ENCODE results near the gene CD86.

Gene CD86

DNA sequence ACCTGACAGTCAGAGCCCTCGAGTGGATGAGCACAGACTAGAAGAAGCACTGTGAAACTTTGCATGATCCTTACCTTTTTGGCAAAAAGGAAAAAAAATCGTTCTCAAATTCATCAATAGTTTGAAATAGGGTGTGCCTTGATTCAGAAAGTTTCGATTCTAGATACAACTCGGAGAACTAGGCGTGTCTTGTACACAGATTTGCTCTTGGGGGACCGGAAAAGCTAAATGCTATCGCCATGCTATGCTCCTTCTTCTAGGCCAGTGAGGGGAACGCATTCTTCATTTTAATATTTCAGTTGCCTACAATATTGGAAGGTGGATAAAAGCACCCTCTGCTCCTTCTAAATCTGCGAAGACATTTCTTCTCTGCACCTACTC is 25.0 kb downstream of the CD86 start:
- TF ChIP-seq SIN3A (IDR thresholded peaks at IDR 0.05; ENCODE audit: borderline replicate concordance, insufficient read depth, low read length): no peak
- TF ChIP-seq TAF1 (IDR thresholded peaks at IDR 0.05; ENCODE audit: borderline replicate concordance, insufficient read depth, low read length): no peak
- TF ChIP-seq POLR2AphosphoS5 (IDR thresholded peaks at IDR 0.05; ENCODE audit: low read depth, low read length): no peak
- TF ChIP-seq FOXP2 (optimal IDR thresholded peaks at IDR 0.05; ENCODE audit: borderline replicate concordance, extremely low read depth, extremely low read length, insufficient read depth): no peak
- TF ChIP-seq, protein P1, sequence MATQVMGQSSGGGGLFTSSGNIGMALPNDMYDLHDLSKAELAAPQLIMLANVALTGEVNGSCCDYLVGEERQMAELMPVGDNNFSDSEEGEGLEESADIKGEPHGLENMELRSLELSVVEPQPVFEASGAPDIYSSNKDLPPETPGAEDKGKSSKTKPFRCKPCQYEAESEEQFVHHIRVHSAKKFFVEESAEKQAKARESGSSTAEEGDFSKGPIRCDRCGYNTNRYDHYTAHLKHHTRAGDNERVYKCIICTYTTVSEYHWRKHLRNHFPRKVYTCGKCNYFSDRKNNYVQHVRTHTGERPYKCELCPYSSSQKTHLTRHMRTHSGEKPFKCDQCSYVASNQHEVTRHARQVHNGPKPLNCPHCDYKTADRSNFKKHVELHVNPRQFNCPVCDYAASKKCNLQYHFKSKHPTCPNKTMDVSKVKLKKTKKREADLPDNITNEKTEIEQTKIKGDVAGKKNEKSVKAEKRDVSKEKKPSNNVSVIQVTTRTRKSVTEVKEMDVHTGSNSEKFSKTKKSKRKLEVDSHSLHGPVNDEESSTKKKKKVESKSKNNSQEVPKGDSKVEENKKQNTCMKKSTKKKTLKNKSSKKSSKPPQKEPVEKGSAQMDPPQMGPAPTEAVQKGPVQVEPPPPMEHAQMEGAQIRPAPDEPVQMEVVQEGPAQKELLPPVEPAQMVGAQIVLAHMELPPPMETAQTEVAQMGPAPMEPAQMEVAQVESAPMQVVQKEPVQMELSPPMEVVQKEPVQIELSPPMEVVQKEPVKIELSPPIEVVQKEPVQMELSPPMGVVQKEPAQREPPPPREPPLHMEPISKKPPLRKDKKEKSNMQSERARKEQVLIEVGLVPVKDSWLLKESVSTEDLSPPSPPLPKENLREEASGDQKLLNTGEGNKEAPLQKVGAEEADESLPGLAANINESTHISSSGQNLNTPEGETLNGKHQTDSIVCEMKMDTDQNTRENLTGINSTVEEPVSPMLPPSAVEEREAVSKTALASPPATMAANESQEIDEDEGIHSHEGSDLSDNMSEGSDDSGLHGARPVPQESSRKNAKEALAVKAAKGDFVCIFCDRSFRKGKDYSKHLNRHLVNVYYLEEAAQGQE (IDR thresholded peaks at IDR 0.05; ENCODE audit: insufficient read depth in 1 of 2, low read depth in 2 of 2, low read length in 2 of 2): no peak

DNA sequence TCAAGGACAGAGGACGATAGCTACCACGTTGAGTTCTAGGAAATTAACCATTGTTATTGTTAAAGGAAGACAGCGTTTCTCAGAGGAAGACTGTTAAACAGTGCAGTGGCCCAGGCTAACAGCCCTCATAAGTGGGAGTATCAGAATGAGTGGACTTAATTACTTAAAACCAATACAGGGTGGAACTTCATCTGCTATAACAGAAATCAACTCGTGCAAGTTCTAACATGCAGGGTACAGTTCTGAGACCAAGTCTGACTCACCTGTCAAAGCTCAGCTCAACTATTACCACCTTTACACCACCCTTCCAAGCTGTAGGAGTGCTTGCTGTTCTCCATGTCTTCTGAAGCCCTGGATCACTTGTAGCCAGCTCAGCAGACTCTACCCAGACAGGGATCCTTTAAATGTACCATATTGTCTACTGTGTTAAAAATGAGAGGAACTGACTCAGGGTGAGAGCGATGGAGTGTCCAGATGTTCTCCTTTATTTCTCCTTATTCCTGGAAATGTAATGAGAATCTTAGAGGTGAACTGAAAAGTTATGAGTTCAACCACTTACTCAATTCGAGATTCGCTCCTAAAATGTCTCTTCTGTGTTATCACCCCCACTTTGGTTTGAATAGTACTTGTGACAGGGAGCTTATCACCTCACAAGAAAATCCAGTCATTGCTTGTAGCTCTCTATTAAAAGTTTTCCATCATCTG is 26.5 kb downstream of the CD86 start:
- TF ChIP-seq, protein P1 (IDR thresholded peaks at IDR 0.05; ENCODE audit: insufficient read depth in 1 of 2, low read depth in 2 of 2, low read length in 2 of 2): no peak
- no peak for TF ChIP-seq POLR2AphosphoS5 (IDR thresholded peaks at IDR 0.05; ENCODE audit: low read depth, low read length)
- no peak for TF ChIP-seq TAF1 (IDR thresholded peaks at IDR 0.05; ENCODE audit: borderline replicate concordance, insufficient read depth, low read length)
- TF ChIP-seq SIN3A (IDR thresholded peaks at IDR 0.05; ENCODE audit: borderline replicate concordance, insufficient read depth, low read length): no peak
- no peak for TF ChIP-seq FOXP2 (optimal IDR thresholded peaks at IDR 0.05; ENCODE audit: borderline replicate concordance, extremely low read depth, extremely low read length, insufficient read depth)

DNA sequence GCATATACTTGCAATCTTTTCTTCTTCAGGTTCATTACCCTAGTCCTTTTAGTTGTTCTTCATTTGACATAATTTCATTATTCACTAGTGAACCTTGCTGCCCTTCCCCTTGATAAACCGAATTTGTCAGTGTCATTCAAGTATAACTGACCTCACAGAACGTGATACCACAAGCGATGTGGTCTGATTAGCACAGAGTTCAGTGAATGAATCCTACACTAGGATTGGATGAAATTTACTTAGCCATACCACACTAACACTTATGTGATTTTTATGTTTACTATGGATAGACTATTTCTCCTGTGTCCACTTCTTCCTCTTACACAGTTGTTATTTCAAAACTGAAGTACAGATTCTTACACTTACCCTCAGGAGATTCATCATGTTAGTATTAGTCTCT is 27.2 kb downstream of the CD86 start:
- TF ChIP-seq, protein P1 (IDR thresholded peaks at IDR 0.05; ENCODE audit: insufficient read depth in 1 of 2, low read depth in 2 of 2, low read length in 2 of 2): no peak
- no peak for TF ChIP-seq TAF1 (IDR thresholded peaks at IDR 0.05; ENCODE audit: borderline replicate concordance, insufficient read depth, low read length)
- TF ChIP-seq FOXP2 (optimal IDR thresholded peaks at IDR 0.05; ENCODE audit: borderline replicate concordance, extremely low read depth, extremely low read length, insufficient read depth): no peak
- TF ChIP-seq POLR2AphosphoS5 (IDR thresholded peaks at IDR 0.05; ENCODE audit: low read depth, low read length): no peak
- TF ChIP-seq SIN3A (IDR thresholded peaks at IDR 0.05; ENCODE audit: borderline replicate concordance, insufficient read depth, low read length): no peak

DNA sequence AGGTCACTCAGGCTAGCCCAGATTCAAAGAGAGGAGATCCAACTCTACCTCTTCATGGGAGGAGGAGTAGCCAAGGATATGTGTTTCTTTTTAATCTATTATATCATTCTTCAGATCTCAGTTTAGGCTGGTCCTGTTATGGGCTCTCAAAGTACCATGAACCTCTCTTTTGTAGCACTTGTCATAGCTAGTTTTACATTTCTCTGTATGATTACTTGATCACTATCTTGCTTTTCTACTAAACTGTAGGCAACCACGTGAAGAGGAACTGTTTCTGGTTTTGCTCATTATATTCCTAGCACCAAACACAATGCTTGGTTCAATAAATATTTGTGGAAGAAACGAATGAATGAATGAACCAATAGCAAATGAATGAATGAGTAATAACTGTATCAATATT is 29.6 kb downstream of the CD86 start:
- TF ChIP-seq, protein P1 (IDR thresholded peaks at IDR 0.05; ENCODE audit: insufficient read depth in 1 of 2, low read depth in 2 of 2, low read length in 2 of 2): no peak
- TF ChIP-seq TAF1 (IDR thresholded peaks at IDR 0.05; ENCODE audit: borderline replicate concordance, insufficient read depth, low read length): no peak

DNA sequence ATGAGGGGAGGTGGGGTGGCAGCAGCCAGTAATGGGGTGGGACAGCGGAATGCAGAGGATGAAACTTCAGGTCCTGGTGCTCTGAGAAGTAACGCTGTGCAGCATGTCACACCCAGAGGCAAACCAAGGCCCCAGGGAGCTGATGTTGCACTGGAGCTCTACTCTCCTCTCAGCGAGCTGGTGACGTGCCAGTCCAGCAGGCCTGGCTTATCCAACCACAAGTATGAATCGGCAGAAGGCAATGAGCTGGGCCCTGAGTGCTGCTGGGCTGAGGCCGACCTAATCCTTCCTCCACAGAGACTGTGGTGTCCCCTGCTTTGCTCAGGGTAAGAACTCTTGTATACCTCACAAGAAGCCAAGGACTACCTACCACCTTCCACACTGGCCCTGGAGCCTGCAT is 30.5 kb downstream of the CD86 start:
- no peak for TF ChIP-seq POLR2AphosphoS5 (IDR thresholded peaks at IDR 0.05; ENCODE audit: low read depth, low read length)
- TF ChIP-seq SIN3A (IDR thresholded peaks at IDR 0.05; ENCODE audit: borderline replicate concordance, insufficient read depth, low read length): no peak
- TF ChIP-seq TAF1 (IDR thresholded peaks at IDR 0.05; ENCODE audit: borderline replicate concordance, insufficient read depth, low read length): no peak
- TF ChIP-seq, protein P1 (IDR thresholded peaks at IDR 0.05; ENCODE audit: insufficient read depth in 1 of 2, low read depth in 2 of 2, low read length in 2 of 2): no peak
- no peak for TF ChIP-seq FOXP2 (optimal IDR thresholded peaks at IDR 0.05; ENCODE audit: borderline replicate concordance, extremely low read depth, extremely low read length, insufficient read depth)
